ENCODE measurements around the gene TBC1D8. TPM values are rescaled to one million over a fixed set of nuclear protein-coding genes. Genes with fewer than 3 reads are reported as not detected.

The TBC1D8 gene
- total and polyA plus RNA-seq, 9 of the 15 experiments (the other 6 are each of a cell fraction or from before 2014, with no cell fraction given), result 0.36 to 1.3 (median 0.82) TPM

DNA sequence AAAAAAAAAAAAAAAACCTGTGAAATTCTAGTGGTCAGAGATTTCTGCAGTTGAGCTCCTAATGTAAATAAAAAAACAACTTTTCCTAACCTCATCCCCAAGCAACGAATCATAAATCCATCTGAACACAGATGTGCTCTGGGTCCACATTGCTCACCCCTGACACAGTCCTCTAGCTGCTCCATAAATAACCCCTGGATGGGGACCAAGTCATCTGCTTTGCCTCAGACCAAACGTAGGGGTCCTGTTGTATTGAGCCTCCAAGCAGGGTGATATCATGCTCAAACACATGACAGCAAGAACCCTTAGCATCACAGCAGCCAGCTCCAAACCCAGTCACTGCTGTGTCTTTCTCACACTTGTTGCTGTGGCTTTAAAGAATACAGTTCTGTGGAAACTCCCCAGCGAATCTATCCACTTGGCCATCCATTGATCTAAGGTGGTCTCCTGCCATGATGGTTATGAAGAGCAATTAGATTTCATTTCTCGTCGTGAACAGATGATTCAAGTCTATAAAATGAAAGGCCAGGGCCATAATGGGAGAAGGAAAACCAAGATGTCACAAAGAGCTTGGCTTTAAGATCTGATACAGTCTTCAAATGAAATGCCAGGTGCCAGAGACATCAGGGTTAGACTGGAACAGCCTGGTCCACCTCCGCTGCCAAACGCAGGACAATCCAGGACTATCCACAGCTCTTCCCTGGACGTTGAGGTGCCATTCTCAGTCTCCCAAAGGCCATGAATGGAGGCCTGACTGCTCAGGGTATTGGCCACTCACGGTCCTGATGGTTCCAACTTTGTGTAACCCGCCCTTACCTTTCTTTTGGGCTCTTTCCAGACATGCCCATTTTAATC lies 39.0 kb downstream of the TBC1D8 start:
- no peaks in the 10 kb centered on the region for H3K36me3 ChIP-seq (ENCODE audit: control insufficient read depth, insufficient read depth, low read length)
- ATAC-seq, result no peak
- intact Hi-C loops (cut with micrococcal nuclease), result no loop called here
- H3K9me3 ChIP-seq (replicated peaks; ENCODE audit: control insufficient read depth, insufficient read depth, low read depth, low read length), result no peaks in the 10 kb centered on the region
- H3K27ac ChIP-seq (ENCODE audit: extremely low read depth, low read depth, low read length), result no peak overlapping the region
- ChIA-PET POLR2A (interaction anchor here (1.5 kb wide), 1 partner anchor 9 kb away, joined by 7 read pairs; no protein-coding TSS in a partner anchor), CTCF (ENCODE audit: low intra/inter-chr PET ratio) (no interaction called here)
- H3K4me2 ChIP-seq (ENCODE audit: insufficient read depth, low read length), result no peak overlapping the region
- H2AFZ ChIP-seq (ENCODE audit: low read depth, low read length), result no peak overlapping the region
- peaks cover 18 to 41% of the 10 kb centered on the region in 2 experiments for H3K27me3 ChIP-seq (ENCODE audit: control insufficient read depth in 2 of 2, insufficient read depth in 2 of 2, low read length in 2 of 2)
- no peak for FAIRE-seq
- H4K20me1 ChIP-seq (replicated peaks; ENCODE audit: control insufficient read depth, insufficient read depth, low read length), result 0 out of 2 replicates have a peak, but pooled peaks cover 3% of the 10 kb centered on the region
- H3K4me1 ChIP-seq (replicated peaks in 1 of 2; ENCODE audit: control insufficient read depth in 2 of 2, insufficient read depth in 2 of 2, low read length in 2 of 2), result no peaks in the 10 kb centered on the region
- no peaks in the 10 kb centered on the region for H3K79me2 ChIP-seq (ENCODE audit: control insufficient read depth, insufficient read depth, low read length)
- H3K9me1 ChIP-seq (ENCODE audit: control insufficient read depth, insufficient read depth, low read length), result no peaks in the 10 kb centered on the region
- 2% methylated on average over 10 of the region's 10 CpGs for WGBS (ENCODE audit: insufficient coverage, low coverage, missing lambda C conversion rate)
- no peak overlapping the region for H3K9ac ChIP-seq (ENCODE audit: insufficient read depth in 1 of 2, low read depth in 2 of 2, low read length in 2 of 2)
- in situ Hi-C loops (cut with MboI), result no loop called here
- no peak for TF ChIP-seq CREBBP (IDR thresholded peaks at IDR 0.05; ENCODE audit: low read depth, low read length)
- TF ChIP-seq PTRF (tag; IDR thresholded peaks at IDR 0.05), result no peak
- no peak for TF ChIP-seq KLF10 (CRISPR knock-in tag; IDR thresholded peaks at IDR 0.05)
- TF ChIP-seq NR1H2 (CRISPR knock-in tag; IDR thresholded peaks at IDR 0.05), result no peak
- no peak for TF ChIP-seq PURB (CRISPR knock-in tag; IDR thresholded peaks at IDR 0.05; ENCODE audit: low read depth)
- no peak for TF ChIP-seq ZFX (CRISPR knock-in tag; IDR thresholded peaks at IDR 0.05)
- no peak for TF ChIP-seq ZNF444 (CRISPR knock-in tag; IDR thresholded peaks at IDR 0.05)
- no peak for TF ChIP-seq ZNF830 (CRISPR knock-in tag; IDR thresholded peaks at IDR 0.05)
- TF ChIP-seq SMAD3 (CRISPR knock-in tag; conservative IDR thresholded peaks at IDR 0.05), result no peak
- TF ChIP-seq, protein P1, sequence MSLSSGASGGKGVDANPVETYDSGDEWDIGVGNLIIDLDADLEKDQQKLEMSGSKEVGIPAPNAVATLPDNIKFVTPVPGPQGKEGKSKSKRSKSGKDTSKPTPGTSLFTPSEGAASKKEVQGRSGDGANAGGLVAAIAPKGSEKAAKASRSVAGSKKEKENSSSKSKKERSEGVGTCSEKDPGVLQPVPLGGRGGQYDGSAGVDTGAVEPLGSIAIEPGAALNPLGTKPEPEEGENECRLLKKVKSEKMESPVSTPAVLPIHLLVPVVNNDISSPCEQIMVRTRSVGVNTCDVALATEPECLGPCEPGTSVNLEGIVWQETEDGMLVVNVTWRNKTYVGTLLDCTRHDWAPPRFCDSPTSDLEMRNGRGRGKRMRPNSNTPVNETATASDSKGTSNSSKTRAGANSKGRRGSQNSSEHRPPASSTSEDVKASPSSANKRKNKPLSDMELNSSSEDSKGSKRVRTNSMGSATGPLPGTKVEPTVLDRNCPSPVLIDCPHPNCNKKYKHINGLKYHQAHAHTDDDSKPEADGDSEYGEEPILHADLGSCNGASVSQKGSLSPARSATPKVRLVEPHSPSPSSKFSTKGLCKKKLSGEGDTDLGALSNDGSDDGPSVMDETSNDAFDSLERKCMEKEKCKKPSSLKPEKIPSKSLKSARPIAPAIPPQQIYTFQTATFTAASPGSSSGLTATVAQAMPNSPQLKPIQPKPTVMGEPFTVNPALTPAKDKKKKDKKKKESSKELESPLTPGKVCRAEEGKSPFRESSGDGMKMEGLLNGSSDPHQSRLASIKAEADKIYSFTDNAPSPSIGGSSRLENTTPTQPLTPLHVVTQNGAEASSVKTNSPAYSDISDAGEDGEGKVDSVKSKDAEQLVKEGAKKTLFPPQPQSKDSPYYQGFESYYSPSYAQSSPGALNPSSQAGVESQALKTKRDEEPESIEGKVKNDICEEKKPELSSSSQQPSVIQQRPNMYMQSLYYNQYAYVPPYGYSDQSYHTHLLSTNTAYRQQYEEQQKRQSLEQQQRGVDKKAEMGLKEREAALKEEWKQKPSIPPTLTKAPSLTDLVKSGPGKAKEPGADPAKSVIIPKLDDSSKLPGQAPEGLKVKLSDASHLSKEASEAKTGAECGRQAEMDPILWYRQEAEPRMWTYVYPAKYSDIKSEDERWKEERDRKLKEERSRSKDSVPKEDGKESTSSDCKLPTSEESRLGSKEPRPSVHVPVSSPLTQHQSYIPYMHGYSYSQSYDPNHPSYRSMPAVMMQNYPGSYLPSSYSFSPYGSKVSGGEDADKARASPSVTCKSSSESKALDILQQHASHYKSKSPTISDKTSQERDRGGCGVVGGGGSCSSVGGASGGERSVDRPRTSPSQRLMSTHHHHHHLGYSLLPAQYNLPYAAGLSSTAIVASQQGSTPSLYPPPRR (CRISPR knock-in tag; IDR thresholded peaks at IDR 0.05; ENCODE audit: borderline replicate concordance), result no peak
- H3K4me3 ChIP-seq, result no peak overlapping the region
- BruUV-seq (replicated peaks), result no TSS peak
- no peak for DNase-seq (ENCODE audit: extremely low read depth in 1 of 4, low spot score in 3 of 4)

Measured in K562 (cell line).